ENCODE results near the gene POU2F2.

DNA sequence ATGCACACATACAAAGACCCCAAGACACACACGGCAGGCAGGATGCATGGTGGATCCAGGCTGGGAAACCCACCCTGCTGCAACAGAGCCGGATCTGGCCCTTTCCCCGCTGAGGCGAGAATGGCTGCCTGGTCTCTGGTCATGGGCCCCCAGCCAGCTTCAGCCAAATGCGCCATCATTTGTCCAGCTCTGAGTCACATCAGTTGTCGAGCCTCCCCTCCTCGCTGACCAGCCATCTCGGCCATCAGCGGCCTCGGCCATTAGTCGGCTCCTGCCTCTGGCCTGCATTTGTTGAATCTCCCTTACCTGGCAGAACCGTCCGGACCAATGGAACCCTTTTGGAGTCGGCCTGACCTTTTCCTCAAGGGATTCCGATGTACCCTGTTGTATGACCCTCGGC, 38.5 kb upstream of the POU2F2 start:
- TF ChIP-seq, protein P1, sequence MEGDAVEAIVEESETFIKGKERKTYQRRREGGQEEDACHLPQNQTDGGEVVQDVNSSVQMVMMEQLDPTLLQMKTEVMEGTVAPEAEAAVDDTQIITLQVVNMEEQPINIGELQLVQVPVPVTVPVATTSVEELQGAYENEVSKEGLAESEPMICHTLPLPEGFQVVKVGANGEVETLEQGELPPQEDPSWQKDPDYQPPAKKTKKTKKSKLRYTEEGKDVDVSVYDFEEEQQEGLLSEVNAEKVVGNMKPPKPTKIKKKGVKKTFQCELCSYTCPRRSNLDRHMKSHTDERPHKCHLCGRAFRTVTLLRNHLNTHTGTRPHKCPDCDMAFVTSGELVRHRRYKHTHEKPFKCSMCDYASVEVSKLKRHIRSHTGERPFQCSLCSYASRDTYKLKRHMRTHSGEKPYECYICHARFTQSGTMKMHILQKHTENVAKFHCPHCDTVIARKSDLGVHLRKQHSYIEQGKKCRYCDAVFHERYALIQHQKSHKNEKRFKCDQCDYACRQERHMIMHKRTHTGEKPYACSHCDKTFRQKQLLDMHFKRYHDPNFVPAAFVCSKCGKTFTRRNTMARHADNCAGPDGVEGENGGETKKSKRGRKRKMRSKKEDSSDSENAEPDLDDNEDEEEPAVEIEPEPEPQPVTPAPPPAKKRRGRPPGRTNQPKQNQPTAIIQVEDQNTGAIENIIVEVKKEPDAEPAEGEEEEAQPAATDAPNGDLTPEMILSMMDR (IDR thresholded peaks at IDR 0.05; ENCODE audit: insufficient read depth, low read length, poor library complexity, severe bottlenecking): no peak
- no peak for TF ChIP-seq EZH2phosphoT487 (conservative IDR thresholded peaks at IDR 0.05; ENCODE audit: low read length)
